Measurements from ENCODE around the gene RBM17.

Gene RBM17

DNA sequence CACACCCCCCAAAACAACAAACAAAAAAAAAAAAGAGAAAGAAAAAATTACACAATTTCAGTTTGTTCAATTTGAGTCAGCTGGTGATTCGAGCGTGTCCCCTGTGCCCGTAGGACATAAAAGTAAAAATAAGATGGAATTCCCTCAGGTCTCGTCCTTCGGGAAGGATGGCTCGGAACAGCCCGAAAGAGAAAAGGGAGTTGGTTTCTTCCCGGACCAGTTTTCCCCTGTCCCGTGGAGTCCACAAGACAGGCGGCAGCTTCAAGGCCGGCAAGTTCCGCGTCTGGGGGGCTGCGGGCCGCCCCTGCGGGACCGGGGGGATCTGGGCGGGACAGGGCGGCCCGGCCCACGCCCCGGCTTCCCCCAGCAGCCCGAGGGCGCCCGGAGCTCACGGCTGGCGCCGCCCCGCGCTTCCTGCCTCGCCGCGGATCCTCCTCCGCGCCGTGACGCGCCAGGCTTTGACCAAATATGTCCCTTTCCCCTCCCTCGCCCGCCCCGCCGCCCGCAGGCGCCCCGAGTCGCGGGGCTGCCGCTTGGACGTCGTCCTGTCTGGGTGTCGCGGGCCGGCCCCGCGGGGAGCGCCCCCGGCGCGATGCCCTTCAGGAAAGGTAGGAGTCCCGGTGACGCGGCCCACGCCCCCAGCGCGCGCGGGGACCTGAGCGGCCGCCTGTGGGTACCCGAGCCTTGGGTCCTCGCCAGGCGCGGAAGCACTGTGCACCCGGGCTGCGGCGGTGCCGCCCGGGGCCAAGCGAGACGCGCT, 55.8 kb downstream of the RBM17 start:
- DNase-seq (ENCODE audit: low spot score) = peak; percentile 95
- TF ChIP-seq, protein P1, sequence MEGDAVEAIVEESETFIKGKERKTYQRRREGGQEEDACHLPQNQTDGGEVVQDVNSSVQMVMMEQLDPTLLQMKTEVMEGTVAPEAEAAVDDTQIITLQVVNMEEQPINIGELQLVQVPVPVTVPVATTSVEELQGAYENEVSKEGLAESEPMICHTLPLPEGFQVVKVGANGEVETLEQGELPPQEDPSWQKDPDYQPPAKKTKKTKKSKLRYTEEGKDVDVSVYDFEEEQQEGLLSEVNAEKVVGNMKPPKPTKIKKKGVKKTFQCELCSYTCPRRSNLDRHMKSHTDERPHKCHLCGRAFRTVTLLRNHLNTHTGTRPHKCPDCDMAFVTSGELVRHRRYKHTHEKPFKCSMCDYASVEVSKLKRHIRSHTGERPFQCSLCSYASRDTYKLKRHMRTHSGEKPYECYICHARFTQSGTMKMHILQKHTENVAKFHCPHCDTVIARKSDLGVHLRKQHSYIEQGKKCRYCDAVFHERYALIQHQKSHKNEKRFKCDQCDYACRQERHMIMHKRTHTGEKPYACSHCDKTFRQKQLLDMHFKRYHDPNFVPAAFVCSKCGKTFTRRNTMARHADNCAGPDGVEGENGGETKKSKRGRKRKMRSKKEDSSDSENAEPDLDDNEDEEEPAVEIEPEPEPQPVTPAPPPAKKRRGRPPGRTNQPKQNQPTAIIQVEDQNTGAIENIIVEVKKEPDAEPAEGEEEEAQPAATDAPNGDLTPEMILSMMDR (IDR thresholded peaks at IDR 0.05; ENCODE audit: extremely low read depth, missing control alignments) = no peak

DNA sequence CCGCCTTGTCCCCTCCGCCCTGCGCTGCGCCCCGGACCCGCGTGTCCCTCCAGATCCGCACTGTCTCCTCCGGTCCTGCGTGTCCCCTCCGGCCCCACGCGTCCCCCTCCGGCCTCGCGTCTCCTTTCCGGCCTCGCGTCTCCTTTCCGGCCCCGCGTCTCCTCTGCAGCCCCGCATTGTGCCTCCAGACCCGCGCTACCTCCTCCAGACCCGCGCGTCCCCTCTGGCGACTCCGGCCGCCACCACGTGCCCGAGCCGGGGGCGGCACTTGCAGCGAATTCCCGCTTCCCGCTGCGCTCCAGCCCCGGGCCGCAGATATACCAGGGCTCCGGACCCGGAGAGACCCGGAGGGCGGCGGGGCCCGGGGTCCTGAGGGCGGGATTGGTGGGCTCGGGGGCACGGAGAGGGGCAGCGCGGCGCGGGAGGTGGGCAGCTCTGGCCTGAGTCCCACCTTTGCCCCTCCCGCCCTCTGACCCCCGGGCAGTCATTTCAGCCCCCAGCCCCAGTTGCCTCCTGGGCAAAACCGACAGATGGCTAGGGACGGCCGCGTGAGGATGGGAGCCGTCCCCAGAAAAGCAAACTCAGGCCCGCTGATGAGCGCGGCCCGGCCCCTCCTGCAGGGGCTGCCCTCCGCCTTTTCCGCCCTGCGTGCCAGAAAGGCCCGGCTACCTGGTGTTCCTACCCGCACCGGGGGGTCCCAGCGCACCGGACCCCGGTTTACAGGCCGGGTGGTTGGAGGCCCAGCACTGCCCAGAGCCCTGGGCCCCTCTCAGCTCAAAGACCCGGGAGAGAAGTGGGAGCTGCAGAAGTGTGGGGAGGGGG, 56.5 kb downstream of the RBM17 start:
- no peak for DNase-seq (ENCODE audit: low spot score)
- TF ChIP-seq, protein P1 (IDR thresholded peaks at IDR 0.05; ENCODE audit: extremely low read depth, missing control alignments) = no peak

DNA sequence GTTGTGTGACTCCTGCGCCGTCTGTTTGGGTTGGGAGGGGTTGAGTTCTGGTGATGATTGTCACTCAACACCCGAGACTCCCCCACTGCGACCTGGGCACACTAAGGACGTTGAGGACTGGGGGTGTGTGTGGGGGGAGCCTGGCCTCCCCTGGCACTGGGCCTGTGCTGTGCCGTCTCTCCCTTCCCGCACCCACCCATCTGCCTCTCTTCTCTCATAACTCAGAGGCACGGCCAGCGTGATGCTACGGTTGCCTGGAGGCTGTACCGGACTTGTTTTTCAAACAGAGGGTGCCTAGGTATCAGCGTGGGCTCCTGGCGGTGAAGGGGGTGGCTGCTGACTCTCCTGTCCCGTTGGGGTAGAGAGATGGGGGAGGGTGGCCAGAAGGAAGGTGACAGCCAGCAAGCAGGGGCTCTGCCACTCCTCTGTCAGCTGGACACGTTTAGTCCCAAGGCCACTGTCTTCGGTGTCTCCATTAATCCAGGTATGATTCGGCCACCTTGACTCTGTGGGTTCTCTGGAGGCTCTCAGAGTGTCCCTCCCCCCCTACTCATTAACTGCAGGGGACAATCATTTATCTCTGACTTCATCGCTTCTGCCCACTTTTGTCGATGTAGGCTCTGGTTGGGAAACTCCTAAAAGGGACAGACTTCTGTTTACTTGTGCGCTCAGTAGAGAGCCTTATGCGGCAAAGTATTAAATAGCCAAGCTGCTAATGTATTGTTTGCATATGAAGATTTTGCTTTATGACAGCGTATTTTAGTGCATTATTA, 57.4 kb downstream of the RBM17 start:
- TF ChIP-seq, protein P1 (IDR thresholded peaks at IDR 0.05; ENCODE audit: extremely low read depth, missing control alignments) = no peak
- DNase-seq (ENCODE audit: low spot score) = no peak

DNA sequence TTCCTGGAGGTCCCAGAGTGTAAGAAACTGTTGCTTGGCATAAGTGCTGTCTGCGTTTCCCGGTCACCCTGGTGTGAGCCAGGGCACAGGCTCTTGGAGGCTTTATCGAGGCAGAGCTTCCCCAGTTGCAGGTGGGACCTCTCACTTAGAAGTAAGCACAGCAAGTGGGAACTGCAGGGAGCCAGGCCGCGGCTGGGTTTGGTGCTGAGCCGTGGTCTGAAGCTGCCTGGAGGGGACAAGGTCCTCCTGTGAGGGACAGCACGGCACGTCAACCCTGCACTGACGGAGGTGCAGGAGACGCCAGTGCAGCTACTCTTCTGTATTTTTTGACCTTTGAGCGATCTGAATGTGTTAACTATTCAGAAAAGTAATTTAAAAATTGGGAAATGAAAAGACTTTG, 58.1 kb downstream of the RBM17 start:
- no peak for DNase-seq (ENCODE audit: low spot score)
- TF ChIP-seq, protein P1 (IDR thresholded peaks at IDR 0.05; ENCODE audit: extremely low read depth, missing control alignments) = no peak

DNA sequence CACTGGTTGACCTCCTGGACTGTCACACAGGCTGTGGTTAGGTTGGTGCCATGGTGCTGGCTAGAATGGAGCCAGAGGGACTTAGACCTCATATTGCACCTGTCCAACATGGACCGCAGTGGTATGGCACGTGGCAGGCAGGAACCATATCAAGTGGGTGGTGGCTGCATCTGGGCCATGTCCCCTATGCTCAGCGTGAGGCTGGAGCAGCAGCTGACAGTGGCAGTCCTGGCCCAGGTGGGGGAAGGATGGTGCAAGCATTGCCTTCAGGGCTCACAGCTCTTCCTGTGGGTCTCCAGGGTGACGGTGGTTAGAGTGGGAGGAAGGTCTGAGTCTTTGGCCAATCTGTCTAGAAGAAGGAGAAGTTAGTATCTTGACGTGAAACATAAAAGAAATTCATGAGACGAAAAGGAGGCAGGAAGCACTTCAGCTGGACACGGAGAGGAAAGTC, 59.4 kb downstream of the RBM17 start:
- no peak for DNase-seq (ENCODE audit: low spot score)
- TF ChIP-seq, protein P1 (IDR thresholded peaks at IDR 0.05; ENCODE audit: extremely low read depth, missing control alignments) = no peak

DNA sequence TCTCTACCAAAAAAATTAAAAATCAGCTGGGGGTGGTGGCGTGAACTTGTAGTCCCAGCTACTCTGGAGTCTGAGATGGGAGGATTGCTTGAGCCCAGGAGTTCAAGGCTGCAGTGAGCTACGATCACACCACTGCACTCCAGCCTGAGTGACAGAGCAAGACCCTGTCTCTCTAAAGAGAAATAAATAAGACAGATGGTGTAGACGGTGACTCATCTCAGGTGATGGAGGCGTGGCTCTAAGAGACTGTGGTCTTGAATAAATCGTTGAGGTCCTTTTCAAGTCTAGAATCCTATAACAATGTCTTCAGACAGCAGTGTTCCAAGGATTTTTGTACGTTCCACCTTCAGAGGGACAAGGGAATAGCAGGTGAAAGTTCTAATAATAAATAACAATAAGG, 60.1 kb downstream of the RBM17 start:
- TF ChIP-seq, protein P1 (IDR thresholded peaks at IDR 0.05; ENCODE audit: extremely low read depth, missing control alignments) = no peak
- no peak for DNase-seq (ENCODE audit: low spot score)
